NCI-H446 treated with DMSO at 0.1 percent for 48 hours (cell line): ENCODE measurements around the gene SAT1.

Experiments used
- DNase-seq: peaks from one replicate; lab custom pipeline; 2025; lab: John Stamatoyannopoulos, UW

SAT1 gene

DNA sequence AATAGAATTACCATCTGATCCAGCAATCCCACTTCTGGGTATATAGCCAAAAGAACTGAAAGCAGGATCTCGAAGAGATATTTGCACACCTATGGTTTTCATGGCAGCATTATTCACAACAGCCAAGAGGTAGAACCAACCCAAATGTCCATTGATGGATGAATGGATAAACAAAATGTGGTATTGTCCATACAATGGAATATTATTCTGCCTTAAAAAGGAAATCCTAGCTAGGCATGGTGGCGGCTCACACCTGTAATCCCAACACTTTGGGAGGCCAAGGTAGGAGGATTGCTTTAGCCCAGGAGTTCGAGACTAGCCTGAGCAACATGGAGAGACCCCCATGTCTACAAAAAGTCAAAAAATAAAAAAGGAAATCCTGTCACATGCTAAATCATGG, 27.3 kb downstream of the SAT1 start:
- no peak for DNase-seq

DNA sequence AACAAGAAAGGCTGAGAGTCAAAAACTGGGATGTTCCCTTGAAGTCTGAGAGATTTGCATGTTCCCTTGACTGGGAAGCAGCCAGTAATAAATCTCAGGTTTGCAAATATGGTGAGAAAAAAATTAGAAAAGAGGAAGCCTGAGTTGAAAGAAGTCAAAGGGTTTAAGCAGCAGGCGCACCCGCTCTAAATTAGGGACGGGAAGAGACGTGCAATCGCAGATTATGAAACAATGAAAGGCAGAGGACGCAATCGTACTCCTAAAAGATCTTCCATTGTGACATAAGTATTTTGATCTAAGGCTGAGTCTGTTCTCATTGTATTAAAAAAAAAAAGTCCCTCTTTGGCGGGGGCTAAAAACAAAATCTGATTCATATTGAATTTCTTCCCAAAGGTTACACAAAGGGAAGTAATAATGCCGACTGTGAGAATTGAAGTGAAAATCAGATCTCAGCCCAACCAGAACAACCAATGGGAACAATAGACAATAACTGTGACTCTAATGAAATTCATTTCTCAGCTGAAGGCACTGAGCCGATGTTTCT, 28.2 kb downstream of the SAT1 start:
- no peak for DNase-seq

DNA sequence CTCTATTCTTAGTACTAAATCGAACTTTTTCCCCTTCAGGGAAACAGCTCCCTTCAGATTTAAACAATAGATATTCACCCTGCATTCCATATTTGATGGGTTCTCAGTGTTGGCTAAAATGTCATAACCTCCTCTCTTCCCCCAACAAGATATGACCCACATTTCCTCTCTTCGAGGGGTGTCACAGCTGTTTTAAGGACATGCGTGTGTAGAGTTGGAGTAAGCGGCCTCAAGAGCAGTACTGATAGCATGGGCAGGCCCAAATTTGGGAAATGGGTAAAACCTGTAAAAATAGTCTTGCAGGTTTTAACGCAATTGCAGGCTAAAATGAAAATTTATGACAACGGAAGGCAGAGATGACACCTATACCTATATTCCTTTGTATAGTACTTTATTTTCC, 28.7 kb downstream of the SAT1 start:
- DNase-seq: no peak

DNA sequence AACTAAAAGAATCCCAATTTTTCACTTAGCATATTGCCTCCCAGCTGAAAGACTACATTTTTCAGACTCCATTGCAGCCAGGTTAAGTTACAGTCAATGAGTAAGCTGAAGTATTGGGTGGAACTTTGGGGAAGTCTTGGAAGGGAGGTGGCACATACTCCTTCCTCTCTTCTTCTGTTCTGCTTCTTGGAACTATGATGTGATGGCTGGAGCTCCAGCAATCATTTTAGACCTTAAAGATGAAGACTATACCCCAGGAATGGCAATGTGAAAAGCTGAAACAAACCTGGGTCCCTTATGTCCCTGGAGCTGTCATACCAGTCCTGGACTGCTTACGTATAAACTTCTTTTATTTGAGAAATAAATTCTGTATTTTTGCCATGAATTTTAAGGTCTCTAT, 30.8 kb downstream of the SAT1 start:
- no peak for DNase-seq

DNA sequence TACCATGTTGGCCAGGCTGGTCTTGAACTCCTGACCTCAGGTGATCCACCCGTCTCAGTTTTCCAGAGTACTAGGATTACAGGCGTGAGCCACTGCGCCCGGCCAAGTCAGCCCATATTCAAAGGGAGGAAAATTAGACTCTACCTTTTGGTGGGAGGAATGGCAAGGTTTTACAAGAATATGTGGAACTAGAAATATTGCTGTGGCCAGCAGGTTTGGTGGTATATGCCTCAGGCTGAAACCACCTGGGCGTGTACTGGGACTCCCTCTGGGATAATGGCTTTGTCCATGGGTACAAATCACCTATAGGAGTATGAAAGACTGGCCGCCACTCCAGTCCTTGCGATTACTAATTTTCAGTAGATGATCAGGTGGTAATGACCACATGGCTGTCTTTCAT, 32.4 kb downstream of the SAT1 start:
- no peak for DNase-seq

DNA sequence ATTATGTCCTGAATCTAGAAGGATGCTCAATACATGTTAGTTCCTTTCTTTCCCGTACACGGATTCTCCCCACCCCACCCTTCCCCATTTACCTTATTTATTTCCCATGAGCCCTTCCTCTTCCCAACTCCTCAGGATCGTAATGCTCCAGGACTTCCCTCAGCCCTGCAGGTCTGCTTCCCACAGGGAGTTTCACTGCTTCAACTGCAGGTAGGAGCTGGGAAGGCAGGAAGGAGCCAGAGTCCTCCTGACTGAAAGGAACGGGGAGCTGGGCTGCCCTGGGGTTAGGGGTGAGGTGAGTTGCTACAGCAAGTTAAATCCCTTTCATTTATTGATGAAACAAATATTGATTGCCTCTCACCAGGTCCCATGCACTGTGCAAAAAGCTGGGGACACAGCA, 33.2 kb downstream of the SAT1 start:
- no peak for DNase-seq

DNA sequence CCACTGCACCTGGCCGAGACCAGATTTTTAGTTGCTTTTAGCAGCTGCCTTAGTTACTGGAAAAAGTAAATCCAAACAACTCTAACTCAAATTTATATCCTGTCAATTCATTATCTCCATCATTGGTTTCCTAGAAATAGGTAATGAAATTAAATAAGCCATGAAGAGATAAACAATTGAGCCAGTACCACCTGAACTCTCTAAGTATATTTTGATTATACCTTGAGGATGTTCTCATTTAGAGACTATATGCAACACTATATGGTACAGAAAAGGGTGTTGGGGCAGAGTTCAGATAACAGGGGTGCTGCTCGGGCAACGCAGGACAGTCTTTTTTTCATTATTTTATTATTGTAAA, 35.0 kb downstream of the SAT1 start:
- no peak for DNase-seq

DNA sequence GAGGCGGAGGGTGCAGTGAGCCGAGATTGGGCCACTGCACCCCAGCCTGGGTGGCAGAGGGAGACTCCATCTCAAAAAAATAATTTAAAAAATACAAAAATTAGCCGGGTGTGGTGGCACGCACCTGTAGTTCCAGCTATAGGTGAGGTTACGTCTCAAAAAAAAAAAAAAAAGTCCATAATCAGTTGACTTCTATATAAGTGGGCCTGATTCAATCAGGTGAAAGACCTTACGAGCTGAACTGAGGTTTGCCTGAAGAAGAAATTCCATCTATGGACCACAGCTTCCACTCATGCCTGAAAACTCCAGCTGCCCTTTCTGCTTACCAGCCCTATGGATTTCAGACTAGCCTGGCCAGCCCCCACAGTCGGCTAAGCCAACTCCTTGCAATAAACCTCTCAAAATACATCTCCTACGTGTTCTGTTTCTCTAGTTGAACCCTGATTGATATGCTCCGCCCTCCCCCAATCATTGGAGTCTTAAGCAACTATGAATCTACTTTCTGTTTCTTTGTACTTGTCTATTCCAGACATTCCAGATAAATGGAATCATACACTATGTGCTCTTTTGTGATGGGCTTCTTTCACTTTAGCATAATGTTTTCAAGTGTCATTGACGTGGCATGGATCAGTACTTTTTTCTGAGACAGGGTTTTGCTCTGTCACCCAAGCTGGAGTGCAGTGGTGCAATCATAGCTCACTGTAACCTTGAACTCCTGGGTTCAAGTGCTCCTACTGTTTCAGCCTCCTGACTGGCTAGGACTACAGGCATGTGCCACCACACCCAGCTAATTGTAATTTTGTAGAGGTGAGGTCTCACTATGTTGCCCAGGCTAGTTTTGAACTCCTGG, 36.6 kb downstream of the SAT1 start:
- DNase-seq: no peak

DNA sequence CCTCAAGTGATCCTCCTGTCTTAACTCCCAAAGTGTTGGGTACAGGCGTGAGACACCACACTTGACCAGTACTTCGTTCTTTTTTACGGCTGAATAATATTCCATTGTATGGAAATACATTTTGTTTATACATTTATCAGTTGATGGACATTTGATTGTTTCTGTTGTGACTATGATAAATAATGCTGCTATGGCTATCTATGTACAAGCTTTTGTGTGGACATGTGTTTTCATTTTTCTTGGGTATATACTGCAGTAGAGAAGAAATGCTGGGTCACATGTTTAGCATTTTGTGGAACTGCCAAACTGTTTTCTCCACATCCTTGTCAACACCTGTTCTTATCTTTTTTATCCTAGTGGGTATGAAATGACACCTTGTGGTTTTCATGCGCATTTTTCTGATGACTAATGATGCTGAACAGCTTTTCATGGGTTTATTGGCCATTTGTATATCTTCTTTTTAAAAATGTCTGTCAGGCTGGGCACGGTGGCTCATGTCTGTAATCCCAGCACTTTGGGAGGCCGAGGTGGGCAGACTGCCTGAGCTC, 37.3 kb downstream of the SAT1 start:
- DNase-seq: no peak

DNA sequence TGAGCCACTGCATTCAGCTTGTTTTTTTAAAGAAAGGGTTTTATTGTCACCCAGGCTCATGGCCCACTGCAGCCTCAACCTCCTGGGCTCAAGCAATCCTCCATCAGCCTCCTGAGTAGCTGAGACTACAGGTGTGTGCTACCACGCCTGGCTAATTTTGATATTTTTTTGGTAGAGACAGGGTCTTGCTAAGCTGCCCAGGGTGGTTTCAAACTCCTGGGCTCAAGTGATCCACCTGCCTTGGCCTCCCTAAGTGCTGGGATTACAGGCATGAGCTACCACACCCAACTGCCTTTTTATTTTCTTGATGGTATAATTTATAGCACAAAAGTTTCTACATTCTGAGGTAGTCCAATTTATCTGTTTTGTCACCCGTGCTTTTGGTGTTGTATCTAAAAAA, 38.9 kb downstream of the SAT1 start:
- no peak for DNase-seq

DNA sequence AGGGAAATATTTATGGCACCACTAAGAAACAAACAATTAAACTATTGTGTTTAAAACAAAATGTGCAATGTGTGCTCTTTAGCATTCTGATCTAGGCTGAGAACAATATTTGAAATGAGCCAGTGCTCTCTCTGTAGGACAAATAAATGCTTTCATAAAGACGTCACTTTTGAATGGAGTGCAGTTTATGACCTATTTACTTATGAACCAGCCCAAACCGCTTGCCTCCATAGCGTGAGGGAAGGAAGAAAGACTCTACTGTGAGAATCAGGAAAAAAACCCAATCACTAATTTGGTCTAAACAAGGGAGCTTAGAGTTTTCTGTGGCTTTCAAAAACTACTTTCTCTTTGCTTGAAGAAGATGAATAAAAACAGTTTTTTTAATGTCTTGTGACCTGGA, 39.4 kb downstream of the SAT1 start:
- no peak for DNase-seq

DNA sequence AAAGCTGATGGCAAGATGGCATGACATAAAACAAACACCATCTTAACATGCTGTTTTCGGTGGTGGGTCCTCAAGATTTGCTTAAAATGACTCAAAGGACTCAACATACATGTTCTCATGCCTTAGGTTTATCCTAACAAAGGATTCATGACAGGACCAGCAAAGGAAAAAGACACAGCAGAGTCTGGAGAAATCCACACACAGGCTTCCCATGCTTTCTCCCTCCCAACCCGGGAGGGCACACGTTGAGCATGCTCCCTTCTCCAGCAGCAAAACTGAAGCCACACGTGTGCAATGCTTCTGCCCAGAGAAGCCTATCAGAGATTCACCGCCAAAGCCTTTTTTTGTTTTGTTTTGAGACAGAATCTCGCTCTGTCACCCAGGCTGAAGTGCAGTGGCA, 39.9 kb downstream of the SAT1 start:
- no peak for DNase-seq

DNA sequence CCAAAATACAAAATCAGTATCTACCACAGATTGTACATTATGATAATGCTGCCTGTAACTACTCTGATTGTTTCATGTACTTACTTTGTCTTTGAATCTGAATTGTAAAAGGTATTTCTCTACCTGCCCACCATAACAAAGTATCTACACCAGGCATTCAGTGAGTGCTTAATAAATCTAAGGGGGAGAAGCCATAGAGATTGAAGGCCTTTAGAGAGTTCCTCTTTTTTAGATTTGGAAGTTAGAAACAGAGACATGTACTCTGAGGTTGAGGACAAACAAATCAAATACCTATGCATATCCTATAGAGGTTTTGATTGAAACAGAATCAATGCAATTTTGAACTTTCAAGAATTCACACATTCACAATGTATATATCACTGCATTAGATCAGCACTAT, 42.7 kb downstream of the SAT1 start:
- no peak for DNase-seq

DNA sequence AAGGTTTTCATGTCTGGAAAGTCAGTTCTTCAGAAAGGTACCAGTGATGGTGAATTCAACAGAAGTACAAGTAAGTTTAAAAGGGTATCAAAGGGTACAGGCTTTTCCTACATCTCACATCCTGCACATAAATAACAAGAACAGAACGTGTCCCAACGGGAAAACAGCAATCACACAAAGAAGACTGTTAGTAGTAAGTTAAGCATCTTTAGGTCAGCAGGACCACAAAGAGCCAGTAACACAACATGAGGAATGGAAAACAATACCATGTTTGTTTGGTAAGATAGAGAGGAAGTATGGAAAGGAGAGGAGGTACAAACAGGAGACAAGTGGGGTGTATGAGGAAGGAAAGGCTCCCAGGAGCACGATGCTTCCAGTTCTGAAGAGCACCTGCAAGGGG, 43.2 kb downstream of the SAT1 start:
- no peak for DNase-seq

DNA sequence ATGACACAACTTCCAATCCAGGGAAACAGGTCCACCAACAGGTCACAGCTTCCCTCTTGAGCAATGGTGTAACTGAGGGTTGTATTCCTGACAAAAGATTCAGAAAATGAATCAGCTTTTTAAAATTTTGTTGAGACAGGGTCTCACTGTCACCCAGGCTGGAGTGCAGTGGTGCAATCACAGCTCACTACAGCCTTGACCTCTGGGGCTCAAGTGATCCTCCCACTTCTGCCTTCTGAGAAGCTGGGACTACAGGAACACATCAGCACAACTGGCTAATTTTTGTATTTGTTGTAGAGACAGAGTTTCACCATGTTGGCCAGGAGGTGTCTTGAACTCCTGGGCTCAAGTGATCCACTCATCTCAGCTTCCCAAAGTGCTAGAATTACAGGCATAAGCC, 43.7 kb downstream of the SAT1 start:
- DNase-seq: no peak

DNA sequence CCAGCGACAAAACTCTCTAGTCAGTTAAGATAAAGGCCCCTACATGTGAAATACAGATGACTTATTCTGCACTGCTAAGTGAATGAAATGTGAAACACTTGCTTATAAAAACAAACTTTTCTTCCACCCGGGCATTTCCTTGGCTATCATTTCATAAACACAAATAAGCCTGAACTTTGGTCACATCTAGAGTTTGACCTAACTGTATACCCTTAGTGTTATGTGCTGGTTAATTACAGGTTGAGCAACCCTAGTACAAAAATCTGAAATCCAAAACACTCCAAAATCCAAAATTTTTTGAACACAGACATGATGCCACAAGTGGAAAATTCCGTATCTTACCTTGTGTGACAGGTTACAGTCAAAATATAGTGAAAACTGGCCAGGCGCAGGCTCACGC, 45.9 kb downstream of the SAT1 start:
- no peak for DNase-seq

DNA sequence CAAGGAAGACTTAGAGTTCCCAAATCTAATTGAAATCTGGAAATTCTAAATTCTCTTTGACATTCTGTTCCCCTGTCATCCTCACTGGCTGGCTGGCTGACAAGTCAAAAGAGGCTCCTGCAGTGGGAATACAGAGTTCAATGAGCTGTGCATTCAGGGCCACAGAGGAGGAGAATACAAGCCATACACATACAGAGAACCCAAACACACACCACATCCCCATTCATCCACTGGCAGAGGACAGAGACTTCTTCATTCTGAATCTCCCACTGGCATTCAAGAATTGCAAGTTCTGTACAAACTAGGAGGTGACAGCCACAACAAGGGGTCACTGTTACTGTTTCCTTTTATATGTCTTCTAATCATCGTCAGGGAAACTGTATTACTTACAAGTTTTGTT, 49.7 kb downstream of the SAT1 start:
- DNase-seq: no peak
